HG03159 (cell line): ENCODE results near the gene G6PC1.

Experiments
- ATAC-seq: cut with Tn5 transposase; IDR thresholded peaks from one replicate; pipeline ENCODE4 v1.9.1; 2021; ENCODE audit warnings: mild to moderate bottlenecking, moderate library complexity; ENCODE audit not compliant: unreplicated experiment

Gene G6PC1

GRCh38 chr17:42929497-42929844 is 28.9 kb downstream of the G6PC1 start:
- no peak for ATAC-seq

- no peak for ATAC-seq
Observed at GRCh38 chr17:42937712-42938596, 37.4 kb downstream of the G6PC1 start.

- ATAC-seq: no peak
Observed at GRCh38 chr17:42944211-42944610, 43.6 kb downstream of the G6PC1 start.

GRCh38 chr17:42946812-42947211 is 46.2 kb downstream of the G6PC1 start:
- ATAC-seq: no peak

- no peak for ATAC-seq
Observed at GRCh38 chr17:42950044-42950783, 49.6 kb downstream of the G6PC1 start.
